VCaP (cell line): ENCODE measurements around the gene DMPK.

Source experiments
- H3K27ac ChIP-seq: fragments of 450-650 bp; 2 replicates; pipeline ENCODE4 v1.5.1; 2017
- TF ChIP-seq, protein P1 (sequence below): fragments of 450-650 bp; conservative IDR thresholded peaks from 2 replicates; pipeline ENCODE4 v1.5.1; 2017; ENCODE audit warnings: mild to moderate bottlenecking, moderate library complexity

DMPK gene

DNA sequence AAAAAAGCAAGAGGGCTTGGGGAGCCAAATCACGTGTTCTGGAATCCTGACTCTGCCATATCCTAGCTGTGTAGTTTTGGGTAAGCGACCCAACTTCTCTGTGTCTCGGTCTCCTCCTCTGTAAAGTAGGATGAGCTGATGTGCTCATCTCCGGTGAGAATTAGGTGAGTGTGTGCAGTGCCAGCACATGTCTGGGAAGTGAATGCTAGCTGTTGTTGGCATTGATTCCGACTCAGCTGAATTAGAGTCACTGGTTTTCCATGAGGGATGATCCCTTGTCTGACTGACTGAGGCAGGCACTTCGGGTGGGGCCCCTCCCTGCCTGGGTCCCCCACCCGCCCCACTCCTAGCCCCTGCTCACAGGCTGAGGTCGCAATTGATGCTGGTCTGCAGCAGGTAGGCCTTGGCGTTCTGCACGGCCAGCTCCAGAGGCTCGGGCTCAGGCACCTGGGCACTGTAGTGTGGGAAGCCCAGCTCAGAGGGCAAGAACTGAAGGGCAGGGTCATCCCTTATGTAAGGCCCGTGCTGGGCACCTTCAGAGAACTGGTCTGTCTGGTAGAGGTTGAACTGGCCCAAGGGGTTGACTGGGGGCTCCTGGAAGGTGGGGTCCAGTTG lies 32.0 kb upstream of the DMPK start:
- TF ChIP-seq, protein P1, sequence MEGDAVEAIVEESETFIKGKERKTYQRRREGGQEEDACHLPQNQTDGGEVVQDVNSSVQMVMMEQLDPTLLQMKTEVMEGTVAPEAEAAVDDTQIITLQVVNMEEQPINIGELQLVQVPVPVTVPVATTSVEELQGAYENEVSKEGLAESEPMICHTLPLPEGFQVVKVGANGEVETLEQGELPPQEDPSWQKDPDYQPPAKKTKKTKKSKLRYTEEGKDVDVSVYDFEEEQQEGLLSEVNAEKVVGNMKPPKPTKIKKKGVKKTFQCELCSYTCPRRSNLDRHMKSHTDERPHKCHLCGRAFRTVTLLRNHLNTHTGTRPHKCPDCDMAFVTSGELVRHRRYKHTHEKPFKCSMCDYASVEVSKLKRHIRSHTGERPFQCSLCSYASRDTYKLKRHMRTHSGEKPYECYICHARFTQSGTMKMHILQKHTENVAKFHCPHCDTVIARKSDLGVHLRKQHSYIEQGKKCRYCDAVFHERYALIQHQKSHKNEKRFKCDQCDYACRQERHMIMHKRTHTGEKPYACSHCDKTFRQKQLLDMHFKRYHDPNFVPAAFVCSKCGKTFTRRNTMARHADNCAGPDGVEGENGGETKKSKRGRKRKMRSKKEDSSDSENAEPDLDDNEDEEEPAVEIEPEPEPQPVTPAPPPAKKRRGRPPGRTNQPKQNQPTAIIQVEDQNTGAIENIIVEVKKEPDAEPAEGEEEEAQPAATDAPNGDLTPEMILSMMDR = no peak
- no peak overlapping the region for H3K27ac ChIP-seq

DNA sequence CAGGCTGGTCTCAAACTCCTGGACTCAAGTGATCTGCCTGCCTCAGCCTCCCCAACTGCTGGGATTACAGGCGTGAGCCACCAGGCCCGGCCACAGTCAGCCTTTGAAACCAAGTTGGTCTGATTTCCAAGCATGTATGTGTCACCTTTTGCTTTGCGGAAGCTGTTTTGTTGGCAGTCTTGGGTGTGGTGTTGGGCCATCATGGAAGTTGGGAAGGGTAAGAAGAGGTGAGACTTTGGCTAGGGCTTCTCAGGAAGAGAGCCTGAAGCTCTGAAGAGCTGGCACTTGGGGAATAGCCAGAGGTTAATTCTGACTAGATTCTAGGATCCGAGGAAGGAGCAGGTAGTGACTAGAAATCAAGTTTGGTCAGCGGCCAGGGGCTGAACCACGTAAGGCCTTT lies 30.0 kb upstream of the DMPK start:
- TF ChIP-seq, protein P1 = no peak
- H3K27ac ChIP-seq = no peak overlapping the region

DNA sequence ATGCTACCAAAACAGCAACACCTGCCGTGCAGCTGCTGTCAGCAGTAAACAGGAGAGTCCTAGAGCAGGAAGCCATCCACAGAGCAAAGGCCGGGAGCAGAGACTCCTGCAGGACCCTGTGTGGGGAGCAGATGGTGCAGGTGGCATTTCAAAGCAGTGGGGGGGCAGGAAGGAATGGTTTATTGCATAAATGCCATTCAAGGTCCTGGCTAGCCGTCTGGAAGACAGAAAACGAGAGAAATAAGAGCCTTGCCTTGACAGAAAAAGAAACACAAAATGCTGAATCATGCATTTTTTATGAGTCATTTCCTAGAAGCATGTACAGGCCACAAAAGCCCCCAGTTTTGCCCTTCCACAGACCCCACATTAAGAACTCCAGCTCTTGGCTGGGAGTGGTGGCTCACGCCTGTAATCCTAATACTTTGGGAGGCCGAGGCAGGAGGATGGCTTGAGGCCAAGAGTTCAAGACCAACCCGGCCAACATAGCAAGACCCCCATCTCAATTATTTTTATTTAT lies 27.4 kb upstream of the DMPK start:
- TF ChIP-seq, protein P1 = no peak
- H3K27ac ChIP-seq = no peak overlapping the region

DNA sequence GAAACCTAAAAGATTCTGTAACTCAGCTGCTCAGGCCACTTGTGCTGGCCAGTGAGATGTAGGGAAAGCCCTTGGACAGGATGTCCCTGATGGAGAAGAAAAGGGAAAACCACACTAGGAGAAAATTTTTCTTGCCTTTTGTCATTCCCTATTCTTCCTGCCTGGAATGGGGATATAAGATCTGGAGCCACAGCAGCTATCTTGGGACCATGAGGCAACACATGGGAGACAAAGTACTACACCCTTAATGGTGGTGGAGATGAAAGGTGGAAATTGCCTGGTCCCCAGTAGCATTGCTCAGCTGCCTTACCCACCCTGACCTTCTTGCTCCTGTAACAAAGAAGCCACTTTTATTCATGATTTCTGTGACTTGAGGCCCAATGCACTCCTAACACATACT lies 23.4 kb upstream of the DMPK start:
- TF ChIP-seq, protein P1 = no peak
- H3K27ac ChIP-seq = no peak overlapping the region

DNA sequence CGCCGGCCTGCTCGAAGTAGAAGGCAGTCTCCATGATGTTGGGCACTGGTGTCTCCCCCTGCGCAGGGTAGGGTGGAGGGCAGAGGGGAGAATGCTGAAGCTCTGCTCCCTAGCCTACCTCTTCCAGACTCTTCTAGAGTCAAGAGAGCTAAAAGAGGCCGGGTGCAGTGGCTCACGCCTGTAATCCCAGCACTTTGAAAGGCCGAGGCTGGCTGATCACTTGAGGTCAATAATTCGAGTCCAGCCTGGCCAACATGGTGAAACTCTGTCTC lies 22.6 kb upstream of the DMPK start:
- TF ChIP-seq, protein P1 = no peak
- no peak overlapping the region for H3K27ac ChIP-seq

DNA sequence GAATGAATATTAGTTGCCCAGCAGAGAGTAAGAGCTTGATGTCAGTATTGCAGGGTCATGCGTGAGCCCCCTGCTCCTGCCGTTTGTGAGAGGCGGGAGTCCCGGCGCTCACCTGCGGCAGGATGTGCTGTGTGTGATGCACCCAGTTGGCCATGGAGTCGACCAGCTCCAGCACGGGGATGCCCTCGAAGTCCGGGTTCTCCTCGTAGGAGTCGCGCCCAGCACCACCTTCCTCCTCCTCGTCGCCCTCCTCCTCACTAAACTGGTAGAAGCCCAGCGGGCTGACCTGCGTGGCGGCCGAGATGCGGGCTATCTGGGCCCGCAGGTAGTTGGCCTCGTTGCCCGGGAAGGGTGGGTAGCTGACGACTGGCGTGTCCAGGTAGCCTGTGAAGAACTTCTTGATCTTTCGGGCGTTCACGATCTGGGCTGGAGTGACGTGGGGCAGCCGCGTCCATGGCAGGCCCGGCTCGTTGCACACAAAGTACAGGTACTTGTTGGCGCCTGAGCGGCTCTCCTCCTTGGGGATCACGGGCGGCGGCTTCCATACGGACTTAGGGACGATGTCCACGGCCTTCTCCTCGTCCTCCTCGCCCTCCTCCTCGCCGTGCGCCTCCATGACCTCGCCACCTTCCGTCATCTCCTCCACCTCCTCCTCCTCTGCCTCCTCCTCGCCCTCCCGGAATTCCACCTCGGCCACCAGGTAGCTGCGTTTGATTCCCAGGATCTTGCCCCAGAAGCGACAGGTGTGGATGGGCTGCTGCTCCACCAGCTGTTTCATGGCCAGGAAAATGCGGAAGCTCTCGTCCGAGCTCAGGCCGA lies 22.1 kb upstream of the DMPK start:
- H3K27ac ChIP-seq = no peak overlapping the region
- TF ChIP-seq, protein P1 = no peak

DNA sequence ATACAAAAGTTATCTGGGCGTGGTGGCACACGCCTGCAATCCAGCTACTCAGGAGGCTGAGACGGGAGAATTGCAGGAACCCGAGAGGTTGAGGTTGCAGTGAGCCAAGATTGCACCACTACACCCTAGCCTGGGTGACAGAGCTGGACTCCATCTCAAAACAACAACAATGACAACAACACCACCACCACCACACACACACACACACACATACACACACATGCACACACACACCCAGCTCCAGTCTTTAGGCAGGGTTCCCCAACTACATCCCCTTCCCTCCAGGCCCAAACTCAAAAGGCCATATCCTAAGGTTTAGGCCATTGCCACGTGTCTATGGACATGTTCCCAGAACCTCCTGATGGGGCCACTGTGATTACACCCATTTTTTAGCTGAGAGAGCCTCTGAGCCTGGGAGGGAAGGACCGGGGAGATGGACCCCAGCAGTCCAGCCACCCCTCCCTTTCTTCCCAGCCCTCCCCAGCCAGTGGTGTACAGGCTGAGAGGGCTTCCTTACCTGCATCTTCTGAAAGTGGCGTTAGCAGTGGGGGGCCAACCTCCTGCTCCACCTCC lies 19.4 kb upstream of the DMPK start:
- TF ChIP-seq, protein P1 = no peak
- no peak overlapping the region for H3K27ac ChIP-seq
